A549 (cell line): ENCODE results near the gene JAKMIP2. TPM values are rescaled to one million over a fixed set of nuclear protein-coding genes. Genes with fewer than 3 reads are reported as not detected.

Source experiments
- ATAC-seq, 2 experiments: fragments of 200-7000 bp in 1 of 2; fragments of >200 bp in 1 of 2; cut with Nextera tagmentation in 1 of 2; cut with Tn5 transposase in 1 of 2; 3 replicates each; pipeline versions ENCODE4 v1.8.0 to v1.9.1; 2018 to 2020; ENCODE audit warnings: mild to moderate bottlenecking in 1 of 2, moderate library complexity in 1 of 2
- CTCF ChIA-PET: fragments of 300-600 bp; sonication (Branson Sonifier 250); formaldehyde crosslinking; extraction: SDS; loops from one replicate; lab custom pipeline; 2021; ENCODE audit warnings: antibody characterized with exemption, inconsistent platforms; lab: Yijun Ruan, JAX
- POLR2A ChIA-PET: fragments of 350-600 bp; formaldehyde crosslinking; extraction: SDS; loops from one replicate; lab custom pipeline; 2021; ENCODE audit warnings: antibody characterized with exemption, inconsistent platforms; lab: Yijun Ruan, JAX
- DNase-seq, 2 experiments: peaks; one replicate each; pipeline versions ENCODE4 v3.0.0 to v3.0.0-alpha.2; 2011 to 2016; ENCODE audit warnings: low read depth in 1 of 2, low spot score in 1 of 2
- FAIRE-seq: peaks from 2 replicates; lab custom pipeline; 2011; peaks lifted over from hg19 to GRCh38; lab: Jason Lieb, UNC
- H3K27ac ChIP-seq, 2 experiments: fragments of >200 bp; sonication (Bioruptor Twin); formaldehyde crosslinking; 3 replicates each; pipeline ENCODE4 v1.5.1; 2016 to 2017
- H3K4me1 ChIP-seq: fragments of >200 bp; sonication (Bioruptor Twin); formaldehyde crosslinking; 3 replicates; pipeline ENCODE4 v1.6.1; 2016
- H3K4me2 ChIP-seq: fragments of >200 bp; sonication (Bioruptor Twin); formaldehyde crosslinking; 3 replicates; pipeline ENCODE4 v1.6.1; 2016
- H3K4me3 ChIP-seq: fragments of >200 bp; sonication (Bioruptor Twin); formaldehyde crosslinking; 3 replicates; pipeline ENCODE4 v1.5.1; 2016
- H3K9me3 ChIP-seq: fragments of >200 bp; sonication (Bioruptor Twin); formaldehyde crosslinking; 3 replicates; pipeline ENCODE4 v1.6.1; 2016
- BHLHE40 ChIP-seq: IDR thresholded peaks from 2 replicates; pipeline ENCODE4 v1.6.1; 2012; ENCODE audit warnings: low read depth, low read length, inconsistent platforms
- CBX8 ChIP-seq: fragments of 200-600 bp; sonication (generic); IDR thresholded peaks from 2 replicates; pipeline ENCODE4 v1.6.1; 2016
- EHF ChIP-seq: fragments of 250-450 bp; sonication (Bioruptor Pico); IDR thresholded peaks from 2 replicates; pipeline ENCODE4 v1.5.0; 2020; ENCODE audit warnings: mild to moderate bottlenecking
- EP300 ChIP-seq, 2 experiments: fragments of >200 bp; sonication (Bioruptor Twin); formaldehyde crosslinking; IDR thresholded peaks; 2 replicates in 1 of 2; 3 replicates in 1 of 2; pipeline ENCODE4 v1.6.1; 2016 to 2017
- FOSL2 ChIP-seq, 2 experiments: fragments of 450-650 bp in 1 of 2; fragments of >200 bp in 1 of 2; sonication (Bioruptor Twin) in 1 of 2; formaldehyde crosslinking; IDR thresholded peaks; 2 replicates each; pipeline versions ENCODE4 v1.5.0 to v1.6.1; 2016 to 2020; ENCODE audit warnings: mild to moderate bottlenecking in 1 of 2, moderate library complexity in 1 of 2
- HOXB13 ChIP-seq: fragments of 250-450 bp; sonication (Bioruptor Pico); IDR thresholded peaks from 2 replicates; pipeline ENCODE4 v1.5.0; 2020; ENCODE audit warnings: low read depth, mild to moderate bottlenecking, moderate library complexity
- HOXB5 ChIP-seq: fragments of 250-450 bp; sonication (Bioruptor Pico); IDR thresholded peaks from 2 replicates; pipeline ENCODE4 v1.5.0; 2020; ENCODE audit warnings: mild to moderate bottlenecking, moderate library complexity
- KDM1A ChIP-seq: fragments of 200-600 bp; sonication (generic); IDR thresholded peaks from 2 replicates; pipeline ENCODE4 v1.6.1; 2016; ENCODE audit warnings: low read depth, mild to moderate bottlenecking
- MAFK ChIP-seq: fragments of 450-650 bp; IDR thresholded peaks from 2 replicates; pipeline ENCODE4 v1.6.1; 2014; ENCODE audit not compliant: partially characterized antibody
- MAZ ChIP-seq: fragments of 150-350 bp; IDR thresholded peaks from 2 replicates; pipeline ENCODE4 v1.6.1; 2014; ENCODE audit warnings: antibody characterized with exemption, low read depth, low read length, borderline replicate concordance
- NFE2L2 ChIP-seq: fragments of 150-350 bp; conservative IDR thresholded peaks from 2 replicates; pipeline ENCODE4 v1.6.1; 2014; ENCODE audit warnings: low read length
- POLR2A ChIP-seq: IDR thresholded peaks from 2 replicates; pipeline ENCODE4 v1.6.1; 2012; ENCODE audit warnings: mild to moderate bottlenecking, low read length
- RCOR1 ChIP-seq: fragments of 150-350 bp; IDR thresholded peaks from 2 replicates; pipeline ENCODE4 v1.6.1; 2014; ENCODE audit warnings: antibody characterized with exemption, low read length, low read depth
- RFX5 ChIP-seq: fragments of 450-650 bp; IDR thresholded peaks from 2 replicates; pipeline ENCODE4 v1.7.1; 2014; ENCODE audit warnings: antibody characterized with exemption, mild to moderate bottlenecking, moderate library complexity
- SREBF2 ChIP-seq: fragments of 450-650 bp; IDR thresholded peaks from 2 replicates; pipeline ENCODE4 v1.6.1; 2014; ENCODE audit warnings: mild to moderate bottlenecking, moderate library complexity
- TP53 ChIP-seq: fragments of 250-450 bp; sonication (Bioruptor Pico); IDR thresholded peaks from 2 replicates; pipeline ENCODE4 v1.5.0; 2021; ENCODE audit warnings: mild to moderate bottlenecking, moderate library complexity
- ZC3H11A ChIP-seq: fragments of 450-650 bp; IDR thresholded peaks from 2 replicates; pipeline ENCODE4 v1.6.1; 2014; ENCODE audit warnings: antibody characterized with exemption, mild to moderate bottlenecking
- ZFP36 ChIP-seq: fragments of 450-650 bp; IDR thresholded peaks from 2 replicates; pipeline ENCODE4 v1.6.1; 2014; ENCODE audit warnings: borderline replicate concordance; ENCODE audit not compliant: partially characterized antibody
- ZNF302 ChIP-seq: fragments of 250-450 bp; sonication (Bioruptor Pico); IDR thresholded peaks from 2 replicates; pipeline ENCODE4 v1.9.0; 2021; ENCODE audit warnings: inconsistent platforms, mild to moderate bottlenecking, moderate library complexity
- ZSCAN20 ChIP-seq: fragments of 250-450 bp; sonication (Bioruptor Pico); IDR thresholded peaks from 2 replicates; pipeline ENCODE4 v1.8.0; 2022; ENCODE audit warnings: mild to moderate bottlenecking, moderate library complexity
- WGBS: methylation state at CpG from one replicate; pipeline ENCODE4 v1.1.6; 2017; ENCODE audit errors: missing lambda C conversion rate; 5-methylcytosine and 5-hydroxymethylcytosine counted together
- polyA plus RNA-seq, 4 experiments: library from polyadenylated mRNA; depleted of rRNA in 3 of 4; stranded (reverse); fragments of >200 nt; fragmentation: RNase III in 1 of 4; extraction: RNeasy Plus Mini Kit Qiagen cat#74134 plus additional on column Dnase treatment in 1 of 4; gene quantifications; 2 replicates in 3 of 4; 3 replicates in 1 of 4; pipeline ENCODE4 v1.2.3, GENCODE V29; 2011 to 2017
- TF ChIP-seq, protein P1 (sequence below): fragments of 250-450 bp; sonication (Bioruptor Pico); IDR thresholded peaks from 2 replicates; pipeline ENCODE4 v1.5.0; 2021; ENCODE audit warnings: mild to moderate bottlenecking, moderate library complexity, borderline replicate concordance
- TF ChIP-seq, protein P2 (sequence below): IDR thresholded peaks from 2 replicates; pipeline ENCODE4 v1.6.1; 2012
- TF ChIP-seq, protein P3 (sequence below): fragments of 150-350 bp; IDR thresholded peaks from 2 replicates; pipeline ENCODE4 v1.6.1; 2014; ENCODE audit warnings: low read depth, mild to moderate bottlenecking, low read length
- TF ChIP-seq, protein P4 (sequence below): IDR thresholded peaks from 2 replicates; pipeline ENCODE4 v1.6.1; 2012; ENCODE audit warnings: low read depth, borderline replicate concordance
- TF ChIP-seq, protein P5 (sequence below): fragments of >200 bp; sonication (Bioruptor Twin); formaldehyde crosslinking; IDR thresholded peaks from 2 replicates; pipeline ENCODE4 v1.6.1; 2016

The JAKMIP2 gene
- polyA plus RNA-seq, 2 of the 4 experiments (the other 2 are of a cell fraction): 0.01 TPM; not detected in 1

DNA sequence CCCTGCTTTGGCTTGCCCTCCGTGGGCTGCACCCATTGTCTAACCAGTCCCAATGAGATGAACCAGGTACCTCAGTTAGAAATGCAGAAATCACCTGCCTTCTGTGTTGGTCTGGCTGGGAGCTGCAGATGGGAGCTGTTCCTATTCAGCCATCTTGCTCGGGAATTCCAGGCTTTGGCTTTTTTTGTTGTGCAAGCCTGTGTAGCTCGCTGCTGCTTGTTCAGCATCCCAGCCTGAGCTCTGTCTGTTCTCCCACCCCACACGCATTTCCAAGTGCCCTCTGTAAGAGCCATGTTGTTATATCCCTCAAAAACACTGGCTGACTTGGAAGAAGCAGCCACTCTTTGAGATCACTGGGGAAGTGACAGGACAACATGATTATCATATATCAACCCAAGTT, 171.0 kb downstream of the JAKMIP2 start:
- FAIRE-seq (no peak), DNase-seq (no peak), ATAC-seq (no peak)
- H3K4me1 ChIP-seq: no peaks in the 10 kb centered on the region
- TF ChIP-seq EP300 (IDR thresholded peaks at IDR 0.05): no peak
- no peak for TF ChIP-seq TP53 (CRISPR knock-in tag)
- TF ChIP-seq, protein P1, sequence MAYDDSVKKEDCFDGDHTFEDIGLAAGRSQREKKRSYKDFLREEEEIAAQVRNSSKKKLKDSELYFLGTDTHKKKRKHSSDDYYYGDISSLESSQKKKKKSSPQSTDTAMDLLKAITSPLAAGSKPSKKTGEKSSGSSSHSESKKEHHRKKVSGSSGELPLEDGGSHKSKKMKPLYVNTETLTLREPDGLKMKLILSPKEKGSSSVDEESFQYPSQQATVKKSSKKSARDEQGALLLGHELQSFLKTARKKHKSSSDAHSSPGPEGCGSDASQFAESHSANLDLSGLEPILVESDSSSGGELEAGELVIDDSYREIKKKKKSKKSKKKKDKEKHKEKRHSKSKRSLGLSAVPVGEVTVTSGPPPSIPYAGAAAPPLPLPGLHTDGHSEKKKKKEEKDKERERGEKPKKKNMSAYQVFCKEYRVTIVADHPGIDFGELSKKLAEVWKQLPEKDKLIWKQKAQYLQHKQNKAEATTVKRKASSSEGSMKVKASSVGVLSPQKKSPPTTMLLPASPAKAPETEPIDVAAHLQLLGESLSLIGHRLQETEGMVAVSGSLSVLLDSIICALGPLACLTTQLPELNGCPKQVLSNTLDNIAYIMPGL (CRISPR knock-in tag): no peak
- no peak for TF ChIP-seq POLR2A
- no peak for TF ChIP-seq RCOR1
- no peak for TF ChIP-seq ZNF302
- no peak for TF ChIP-seq FOSL2 (IDR thresholded peaks at IDR 0.05)
- no peak for TF ChIP-seq FOSL2 (CRISPR knock-in tag; IDR thresholded peaks at IDR 0.05)
- no peak for TF ChIP-seq BHLHE40
- TF ChIP-seq ZFP36: no peak
- TF ChIP-seq RFX5: no peak
- TF ChIP-seq HOXB13 (CRISPR knock-in tag): no peak
- 0% methylated on average over 4 of the region's 4 CpGs for WGBS
- no peak overlapping the region for H3K27ac ChIP-seq
- no peak overlapping the region for H3K4me3 ChIP-seq
- ChIA-PET POLR2A (no interaction called here), CTCF (no interaction called here)
- H3K4me2 ChIP-seq: no peak overlapping the region
- no peaks in the 10 kb centered on the region for H3K9me3 ChIP-seq

DNA sequence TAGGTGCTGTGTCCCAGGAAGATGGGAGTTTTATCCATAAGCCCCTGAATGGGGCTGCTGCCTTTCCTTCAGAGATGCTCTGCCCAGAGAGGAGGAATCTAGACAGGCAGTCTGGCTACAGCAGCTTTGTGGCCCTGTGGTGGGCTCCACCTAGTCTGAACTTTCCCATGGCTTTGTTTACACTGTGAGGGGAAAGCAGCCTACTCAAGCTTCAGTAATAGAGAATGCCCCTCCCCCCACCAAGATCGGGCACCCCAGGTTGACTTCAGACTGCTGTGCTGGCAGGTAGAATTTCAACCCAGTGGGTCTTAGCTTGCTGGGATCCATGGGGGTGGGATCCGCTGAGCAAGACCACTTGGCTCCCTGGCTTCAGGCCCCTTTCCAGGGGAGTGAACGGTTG, 171.7 kb downstream of the JAKMIP2 start:
- no peak for ATAC-seq
- POLR2A ChIA-PET: no interaction called here

DNA sequence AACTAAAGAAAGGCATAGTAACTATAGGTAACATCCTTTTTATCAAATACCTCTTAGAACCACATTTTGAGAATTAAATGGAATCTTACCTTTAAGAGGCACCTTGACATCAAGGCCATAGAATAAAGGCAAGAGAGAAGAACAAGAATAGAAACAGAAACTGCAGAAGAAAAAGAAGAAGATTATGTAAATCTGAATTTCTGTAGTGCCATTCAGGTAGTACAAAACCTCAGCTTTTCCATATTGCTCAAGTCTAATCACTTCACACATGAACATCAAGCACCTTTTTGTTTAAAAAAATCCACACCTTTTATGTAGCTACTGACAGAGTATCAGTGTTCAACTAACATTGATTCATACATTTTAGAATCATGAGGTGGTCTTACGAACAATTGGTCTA, 180.9 kb downstream of the JAKMIP2 start:
- WGBS: 0% methylated on average over 1 of the region's 1 CpG

More for the DNA sequence above, 171.7 kb downstream of the JAKMIP2 start:
- Histone ChIP-seq H3K4me3 (no peak overlapping the region), H3K4me2 (no peak overlapping the region), H3K27ac (no peak overlapping the region), H3K9me3 (no peaks in the 10 kb centered on the region), H3K4me1 (no peaks in the 10 kb centered on the region)
- TF ChIP-seq MAZ (no peak), HOXB5 (CRISPR knock-in tag) (no peak), KDM1A (no peak), ZNF302 (no peak), MAFK (no peak), CBX8 (no peak), RCOR1 (no peak), EHF (CRISPR knock-in tag) (no peak), NFE2L2 (no peak), SREBF2 (no peak)
- TF ChIP-seq, protein P1 (CRISPR knock-in tag): no peak
- TF ChIP-seq, protein P2, sequence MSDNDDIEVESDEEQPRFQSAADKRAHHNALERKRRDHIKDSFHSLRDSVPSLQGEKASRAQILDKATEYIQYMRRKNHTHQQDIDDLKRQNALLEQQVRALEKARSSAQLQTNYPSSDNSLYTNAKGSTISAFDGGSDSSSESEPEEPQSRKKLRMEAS: no peak
- TF ChIP-seq, protein P3, sequence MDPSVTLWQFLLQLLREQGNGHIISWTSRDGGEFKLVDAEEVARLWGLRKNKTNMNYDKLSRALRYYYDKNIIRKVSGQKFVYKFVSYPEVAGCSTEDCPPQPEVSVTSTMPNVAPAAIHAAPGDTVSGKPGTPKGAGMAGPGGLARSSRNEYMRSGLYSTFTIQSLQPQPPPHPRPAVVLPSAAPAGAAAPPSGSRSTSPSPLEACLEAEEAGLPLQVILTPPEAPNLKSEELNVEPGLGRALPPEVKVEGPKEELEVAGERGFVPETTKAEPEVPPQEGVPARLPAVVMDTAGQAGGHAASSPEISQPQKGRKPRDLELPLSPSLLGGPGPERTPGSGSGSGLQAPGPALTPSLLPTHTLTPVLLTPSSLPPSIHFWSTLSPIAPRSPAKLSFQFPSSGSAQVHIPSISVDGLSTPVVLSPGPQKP: no peak
- FAIRE-seq (no peak), DNase-seq (no peak)
- 17% methylated on average over 3 of the region's 3 CpGs for WGBS
- CTCF ChIA-PET: interaction anchor here (1.1 to 1.3 kb wide), 2 partner anchors 17 to 33 kb away, joined by 4 to 5 read pairs; no protein-coding TSS in a partner anchor

More for the DNA sequence above, 180.9 kb downstream of the JAKMIP2 start:
- Histone ChIP-seq H3K4me2 (no peak overlapping the region), H3K27ac (no peak overlapping the region), H3K9me3 (no peaks in the 10 kb centered on the region), H3K4me3 (no peak overlapping the region), H3K4me1 (no peaks in the 10 kb centered on the region)
- no peak for FAIRE-seq
- POLR2A ChIA-PET: no interaction called here
- TF ChIP-seq ZSCAN20 (CRISPR knock-in tag): no peak
- TF ChIP-seq, protein P4, sequence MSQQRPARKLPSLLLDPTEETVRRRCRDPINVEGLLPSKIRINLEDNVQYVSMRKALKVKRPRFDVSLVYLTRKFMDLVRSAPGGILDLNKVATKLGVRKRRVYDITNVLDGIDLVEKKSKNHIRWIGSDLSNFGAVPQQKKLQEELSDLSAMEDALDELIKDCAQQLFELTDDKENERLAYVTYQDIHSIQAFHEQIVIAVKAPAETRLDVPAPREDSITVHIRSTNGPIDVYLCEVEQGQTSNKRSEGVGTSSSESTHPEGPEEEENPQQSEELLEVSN: no peak
- no peak for TF ChIP-seq ZC3H11A
- TF ChIP-seq, protein P5, sequence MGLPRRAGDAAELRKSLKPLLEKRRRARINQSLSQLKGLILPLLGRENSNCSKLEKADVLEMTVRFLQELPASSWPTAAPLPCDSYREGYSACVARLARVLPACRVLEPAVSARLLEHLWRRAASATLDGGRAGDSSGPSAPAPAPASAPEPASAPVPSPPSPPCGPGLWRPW: no peak
- no peak for TF ChIP-seq KDM1A
- no peak for TF ChIP-seq ZFP36
- no peak for TF ChIP-seq MAZ
- CTCF ChIA-PET: no interaction called here
- no peak for ATAC-seq
- DNase-seq: no peak
